Cerebellar nuclear complex (tissue), 1 donor: Measurements from ENCODE around the gene GNAO1.

ENCODE experiments used
- DNase-seq, 2 experiments: peaks; one replicate each; lab custom pipeline; 2025; lab: John Stamatoyannopoulos, UW

The GNAO1 gene

GRCh38 chr16:56349711-56350161 lies 158.4 kb downstream of the GNAO1 start:
- DNase-seq, result no peak

- peak in 1 of 2 experiments; percentile 21 for DNase-seq
These were observed 159.5 kb downstream of the GNAO1 start for GRCh38 chr16:56350491-56351405.

- DNase-seq, result no peak
These were observed 160.2 kb downstream of the GNAO1 start for GRCh38 chr16:56351481-56351880.

GRCh38 chr16:56352351-56353053 lies 161.2 kb downstream of the GNAO1 start:
- DNase-seq, result no peak

GRCh38 chr16:56353054-56353921 lies 162.0 kb downstream of the GNAO1 start:
- no peak for DNase-seq

GRCh38 chr16:56354016-56354415 lies 162.7 kb downstream of the GNAO1 start:
- no peak for DNase-seq

GRCh38 chr16:56354746-56355145 lies 163.5 kb downstream of the GNAO1 start:
- no peak for DNase-seq

- no peak for DNase-seq
These were observed 163.9 kb downstream of the GNAO1 start for GRCh38 chr16:56355221-56355620.

GRCh38 chr16:56355786-56356275 lies 164.5 kb downstream of the GNAO1 start:
- no peak for DNase-seq

- peak in 1 of 2 experiments; percentile 73 for DNase-seq
These were observed 165.3 kb downstream of the GNAO1 start for GRCh38 chr16:56356276-56357240.

- no peak for DNase-seq
These were observed 166.0 kb downstream of the GNAO1 start for GRCh38 chr16:56357241-56357764.

GRCh38 chr16:56357765-56358322 lies 166.6 kb downstream of the GNAO1 start:
- peak in 1 of 2 experiments; percentile 19 for DNase-seq

GRCh38 chr16:56360117-56361008 lies 169.1 kb downstream of the GNAO1 start:
- DNase-seq, result no peak

- no peak for DNase-seq
These were observed 170.9 kb downstream of the GNAO1 start for GRCh38 chr16:56362057-56362655.

GRCh38 chr16:56362706-56363105 lies 171.4 kb downstream of the GNAO1 start:
- DNase-seq, result no peak

- no peak for DNase-seq
These were observed 172.0 kb downstream of the GNAO1 start for GRCh38 chr16:56363181-56363716.

GRCh38 chr16:56363781-56364565 lies 172.7 kb downstream of the GNAO1 start:
- no peak for DNase-seq
